BE2C (cell line): ENCODE results near the gene WDR6.
"Not testable (repeated sequence)": the region's sequence is repeated elsewhere in the genome, so short reads cannot be mapped to it uniquely, and the experiment has no call there.

Source experiments
- DNase-seq: peaks from one replicate; pipeline ENCODE4 v3.0.0-alpha.2; 2020
- H3K27me3 ChIP-seq: fragments of 250-450 bp; sonication (Bioruptor Pico); 2 replicates; pipeline ENCODE4 v1.5.1; 2020; ENCODE audit warnings: mild to moderate bottlenecking
- H3K36me3 ChIP-seq: fragments of 250-450 bp; sonication (Bioruptor Pico); 2 replicates; pipeline ENCODE4 v1.5.1; 2020; ENCODE audit warnings: mild to moderate bottlenecking
- H3K4me1 ChIP-seq: fragments of 250-450 bp; sonication (Bioruptor Pico); 2 replicates; pipeline ENCODE4 v1.5.1; 2020
- H3K4me3 ChIP-seq: 2 replicates; pipeline ENCODE4 v1.5.1; 2011; ENCODE audit warnings: low read depth, low read length
- H3K9me3 ChIP-seq: fragments of 250-450 bp; sonication (Bioruptor Pico); 2 replicates; pipeline ENCODE4 v1.5.1; 2020
- CTCF ChIP-seq: IDR thresholded peaks from 2 replicates; pipeline ENCODE4 v1.5.1; 2012; ENCODE audit warnings: mild to moderate bottlenecking, low read depth, low read length

Gene WDR6

GRCh38 chr3:49005303-49005680 lies 1.9 kb upstream of the WDR6 start:
- no peak for TF ChIP-seq CTCF

GRCh38 chr3:49005998-49006397 lies 1.2 kb upstream of the WDR6 start:
- peaks cover 4% of the 10 kb centered on the region; the same call in 1 of the 2 replicates for H3K36me3 ChIP-seq
- H3K27me3 ChIP-seq = no peaks in the 10 kb centered on the region
- TF ChIP-seq CTCF = no peak
- peaks cover 4% of the 10 kb centered on the region; the same call in 1 of the 2 replicates for H3K4me1 ChIP-seq
- H3K4me3 ChIP-seq = peak overlapping the region; percentile 71
- no peak for DNase-seq
- H3K9me3 ChIP-seq = no peaks in the 10 kb centered on the region

More at GRCh38 chr3:49005303-49005680, 1.9 kb upstream of the WDR6 start:
- no peak for DNase-seq
- H3K4me1 ChIP-seq = peaks cover 4% of the 10 kb centered on the region; the same call in 1 of the 2 replicates
- no peak overlapping the region for H3K4me3 ChIP-seq
- H3K9me3 ChIP-seq = no peaks in the 10 kb centered on the region
- H3K27me3 ChIP-seq = no peaks in the 10 kb centered on the region
- peaks cover 4% of the 10 kb centered on the region; the same call in 1 of the 2 replicates for H3K36me3 ChIP-seq

- Histone ChIP-seq H3K36me3 (peaks cover 4% of the 10 kb centered on the region; the same call in 1 of the 2 replicates), H3K4me3 (peak overlapping the region; percentile 71), H3K4me1 (peaks cover 4% of the 10 kb centered on the region; the same call in 1 of the 2 replicates), H3K27me3 (no peaks in the 10 kb centered on the region), H3K9me3 (no peaks in the 10 kb centered on the region)
- DNase-seq = no peak
- TF ChIP-seq CTCF = no peak
These were observed 653 bp upstream of the WDR6 start for GRCh38 chr3:49006408-49007067.

DNA sequence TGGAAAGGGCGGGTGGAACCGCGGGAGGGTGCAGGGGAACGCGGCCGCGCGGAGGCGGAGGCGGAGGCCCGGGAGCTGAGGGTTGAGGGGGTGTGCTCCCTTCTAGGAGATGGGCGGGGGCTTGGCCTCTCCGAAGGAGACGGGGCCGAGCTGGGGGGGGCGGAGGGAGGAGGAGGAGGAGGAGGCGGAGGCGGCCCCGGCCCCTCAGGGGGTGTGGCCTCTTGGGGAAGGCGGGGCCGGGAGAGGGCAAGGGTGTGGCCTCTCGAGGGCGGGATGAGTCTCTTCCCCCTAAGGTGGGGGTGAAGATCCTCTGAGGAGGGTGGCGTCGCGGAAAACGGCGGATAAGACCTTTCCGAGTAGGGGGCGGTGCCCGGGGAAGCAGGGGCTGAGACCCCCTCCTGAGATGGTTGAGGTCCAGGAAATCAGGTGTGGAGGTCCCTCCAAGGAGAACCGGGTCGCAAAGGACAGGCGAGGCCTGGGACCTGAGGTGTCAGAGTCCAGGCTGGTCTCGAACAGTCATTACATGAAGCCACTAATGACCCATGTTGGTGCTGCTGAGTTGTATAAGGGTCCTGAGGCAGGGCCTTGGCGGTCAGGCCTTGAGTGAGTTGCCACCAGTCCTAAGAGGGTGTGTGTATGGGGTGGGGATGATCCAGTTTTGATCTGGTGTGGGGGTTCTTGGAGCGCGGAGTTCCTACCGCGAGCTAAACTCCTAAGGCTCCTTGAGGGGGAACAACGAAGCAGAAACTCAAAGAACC lies 759 bp downstream of the WDR6 start:
- no peaks in the 10 kb centered on the region for H3K27me3 ChIP-seq
- H3K4me1 ChIP-seq = peaks cover 4% of the 10 kb centered on the region; the same call in 1 of the 2 replicates
- no peaks in the 10 kb centered on the region for H3K9me3 ChIP-seq
- TF ChIP-seq CTCF = no peak
- DNase-seq = peak; percentile 83
- peak overlapping the region; percentile 71 for H3K4me3 ChIP-seq
- H3K36me3 ChIP-seq = peaks cover 14% of the 10 kb centered on the region

DNA sequence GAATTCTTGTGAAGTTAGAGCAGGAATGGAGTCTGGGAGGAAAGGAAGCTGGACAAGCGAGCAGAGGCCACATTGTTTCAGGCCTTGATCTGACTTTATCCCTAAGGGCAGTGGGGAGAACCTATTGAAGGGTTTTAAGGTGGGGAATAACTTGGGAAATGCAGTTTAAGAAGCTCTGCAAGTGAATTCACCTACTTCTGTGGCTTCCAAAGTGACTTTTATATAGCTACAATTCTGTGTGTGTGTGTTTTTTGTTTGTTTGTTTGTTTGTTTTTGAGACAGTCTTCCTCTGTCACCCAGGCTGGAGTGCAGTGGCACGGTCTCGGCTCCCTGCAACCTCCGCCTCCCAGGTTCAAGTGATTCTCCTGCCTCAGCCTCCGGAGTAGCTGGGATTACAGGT lies 1.4 kb downstream of the WDR6 start:
- not testable (repeated sequence) for H3K9me3 ChIP-seq, H3K27me3 ChIP-seq, H3K4me3 ChIP-seq, H3K4me1 ChIP-seq, DNase-seq
- peaks cover 19% of the 10 kb centered on the region for H3K36me3 ChIP-seq

DNA sequence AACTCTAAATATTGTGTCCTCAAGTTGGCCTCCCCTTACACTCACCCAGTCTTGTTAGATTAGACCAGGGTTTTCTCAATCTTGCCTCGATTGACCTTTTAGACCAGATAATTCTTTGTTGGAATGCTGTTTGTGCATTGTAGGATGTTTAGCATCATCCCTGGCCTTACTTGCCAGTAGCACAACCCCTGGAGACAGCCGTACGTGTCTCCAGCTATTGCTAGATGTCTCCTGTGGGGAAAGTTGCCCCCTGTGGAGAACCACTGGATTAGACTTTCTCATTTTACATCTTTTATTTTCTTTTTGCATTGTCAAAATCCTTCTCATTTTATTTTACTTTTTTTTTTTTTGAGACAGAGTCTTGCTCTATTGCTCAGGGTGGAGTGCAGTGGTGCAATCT lies 2.2 kb downstream of the WDR6 start:
- peaks cover 4% of the 10 kb centered on the region; the same call in 1 of the 2 replicates for H3K4me1 ChIP-seq

More for the DNA sequence above, 2.2 kb downstream of the WDR6 start:
- H3K36me3 ChIP-seq = peaks cover 25% of the 10 kb centered on the region
- no peaks in the 10 kb centered on the region for H3K9me3 ChIP-seq
- TF ChIP-seq CTCF = no peak
- H3K4me3 ChIP-seq = no peak overlapping the region
- no peak for DNase-seq
- H3K27me3 ChIP-seq = no peaks in the 10 kb centered on the region
